LNCAP (cell line): ENCODE results near the gene AKR1C2.

Experiments used
- TF ChIP-seq, protein P1 (sequence below): fragments of 450-650 bp; IDR thresholded peaks from 2 replicates; pipeline ENCODE4 v1.5.1; 2017; ENCODE audit warnings: mild to moderate bottlenecking

The AKR1C2 gene

DNA sequence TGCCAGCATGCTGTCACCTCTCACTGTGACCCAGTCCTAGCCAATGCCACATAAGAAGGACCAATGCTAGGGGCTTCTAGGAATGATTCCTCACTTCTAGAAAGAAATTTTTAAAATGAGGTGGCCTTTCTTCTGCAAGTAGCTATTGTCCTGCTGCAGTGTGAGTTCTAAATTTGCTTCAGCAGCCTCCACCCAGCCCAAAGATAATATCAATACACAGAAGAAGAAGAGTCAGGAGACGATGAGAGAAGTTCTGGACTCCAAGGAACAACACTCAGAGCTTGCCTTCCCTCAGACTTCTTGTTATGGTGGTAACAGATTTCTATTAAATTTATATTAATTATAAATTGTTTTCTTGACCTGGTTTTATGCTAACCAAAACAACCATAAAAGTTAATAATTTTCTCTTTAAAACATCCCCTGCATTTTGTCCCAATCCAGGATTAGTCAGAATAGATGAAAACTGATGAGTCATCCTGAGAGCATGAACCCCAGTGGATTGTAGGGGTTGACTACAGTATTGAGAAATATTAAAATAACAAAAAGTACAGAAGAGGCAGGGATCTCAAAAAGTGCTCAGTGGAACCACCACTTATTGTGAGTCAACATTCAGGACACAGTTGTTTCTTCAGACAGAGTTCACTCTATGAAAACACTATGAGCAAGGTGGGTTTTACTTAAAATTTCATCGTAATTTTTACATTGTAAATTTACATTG is 29.6 kb upstream of the AKR1C2 start:
- TF ChIP-seq, protein P1, sequence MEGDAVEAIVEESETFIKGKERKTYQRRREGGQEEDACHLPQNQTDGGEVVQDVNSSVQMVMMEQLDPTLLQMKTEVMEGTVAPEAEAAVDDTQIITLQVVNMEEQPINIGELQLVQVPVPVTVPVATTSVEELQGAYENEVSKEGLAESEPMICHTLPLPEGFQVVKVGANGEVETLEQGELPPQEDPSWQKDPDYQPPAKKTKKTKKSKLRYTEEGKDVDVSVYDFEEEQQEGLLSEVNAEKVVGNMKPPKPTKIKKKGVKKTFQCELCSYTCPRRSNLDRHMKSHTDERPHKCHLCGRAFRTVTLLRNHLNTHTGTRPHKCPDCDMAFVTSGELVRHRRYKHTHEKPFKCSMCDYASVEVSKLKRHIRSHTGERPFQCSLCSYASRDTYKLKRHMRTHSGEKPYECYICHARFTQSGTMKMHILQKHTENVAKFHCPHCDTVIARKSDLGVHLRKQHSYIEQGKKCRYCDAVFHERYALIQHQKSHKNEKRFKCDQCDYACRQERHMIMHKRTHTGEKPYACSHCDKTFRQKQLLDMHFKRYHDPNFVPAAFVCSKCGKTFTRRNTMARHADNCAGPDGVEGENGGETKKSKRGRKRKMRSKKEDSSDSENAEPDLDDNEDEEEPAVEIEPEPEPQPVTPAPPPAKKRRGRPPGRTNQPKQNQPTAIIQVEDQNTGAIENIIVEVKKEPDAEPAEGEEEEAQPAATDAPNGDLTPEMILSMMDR: no peak

DNA sequence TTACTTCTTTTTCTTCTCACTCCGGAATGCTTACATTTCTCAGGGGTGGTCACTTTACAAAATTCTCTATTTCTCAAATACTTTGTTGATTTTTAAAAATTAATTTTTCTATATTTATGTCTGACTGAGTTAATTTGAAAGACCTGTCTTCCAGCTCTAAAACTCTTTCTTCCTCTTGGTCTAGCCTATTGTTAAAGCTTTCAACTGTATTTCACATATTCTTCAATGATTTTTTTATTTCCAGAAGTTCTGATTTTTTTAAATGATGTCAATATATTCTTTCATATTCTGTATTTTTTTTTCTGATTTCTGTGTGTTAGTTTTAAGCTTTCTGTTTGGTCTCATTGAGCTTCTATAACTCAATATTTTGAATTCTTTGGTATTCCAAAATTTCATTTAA is 27.3 kb upstream of the AKR1C2 start:
- TF ChIP-seq, protein P1: no peak

- TF ChIP-seq, protein P1: no peak
Measured at GRCh38 chr10:5023177-5023805, 19.6 kb upstream of the AKR1C2 start.

DNA sequence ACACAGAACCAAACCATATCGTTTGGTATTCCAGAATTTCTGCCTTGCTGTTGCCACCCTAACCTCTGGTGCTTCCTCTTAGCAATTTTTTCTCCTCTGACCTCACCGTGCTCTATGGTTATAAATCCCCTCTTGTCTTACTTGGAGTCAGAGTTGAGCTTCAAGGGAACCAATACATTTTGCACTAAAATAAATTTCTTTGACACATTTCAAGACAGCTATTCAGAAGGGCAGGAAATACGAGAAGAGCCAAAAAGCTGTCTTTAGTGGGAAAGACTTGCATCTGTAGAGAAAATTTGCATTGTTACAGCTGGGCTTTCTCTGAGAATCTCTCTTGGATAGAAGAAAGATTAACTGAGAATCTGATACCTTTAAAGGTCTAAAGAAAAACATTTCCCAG is 14.5 kb upstream of the AKR1C2 start:
- TF ChIP-seq, protein P1: no peak

DNA sequence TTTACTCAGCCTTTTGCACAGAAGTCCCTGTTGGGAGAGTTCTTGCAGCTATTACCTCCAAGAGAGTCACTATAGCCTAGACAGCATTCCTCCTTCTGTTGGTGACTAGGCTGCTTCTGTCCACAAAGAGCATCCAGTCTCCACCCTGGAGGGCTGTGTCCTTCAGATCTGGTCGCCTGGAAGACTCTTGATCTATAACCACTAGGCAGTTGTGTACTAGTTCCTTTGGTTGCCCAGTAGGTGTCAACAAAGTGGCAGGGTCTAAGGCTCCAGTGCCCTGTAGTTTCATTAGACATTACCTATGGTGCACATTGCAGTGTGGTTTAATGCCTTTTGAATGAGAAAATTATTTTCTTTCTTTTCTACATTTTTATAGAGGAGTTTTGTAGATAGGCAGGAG is 11.3 kb upstream of the AKR1C2 start:
- TF ChIP-seq, protein P1: peak; percentile 25; the same call in 1 of the 2 replicates

DNA sequence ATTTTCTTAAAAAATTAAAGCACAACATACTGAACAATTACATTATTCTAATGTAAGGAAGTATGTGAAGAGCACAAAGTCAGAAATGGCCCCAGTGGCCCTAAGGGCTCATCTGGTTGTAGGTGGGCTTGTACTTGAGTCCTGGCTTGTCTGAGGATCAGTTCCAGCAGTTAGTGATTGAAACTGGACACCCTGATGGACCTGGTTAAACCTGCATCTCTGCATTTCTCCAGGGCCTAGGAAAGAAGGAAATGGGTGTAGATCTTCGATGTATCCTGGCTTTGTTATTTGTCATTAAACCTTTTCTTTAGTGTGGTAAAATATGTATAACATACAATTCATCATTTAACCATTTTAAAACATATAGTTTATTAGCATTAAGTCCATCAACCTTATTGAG is 9.7 kb upstream of the AKR1C2 start:
- TF ChIP-seq, protein P1: no peak

GRCh38 chr10:5012595-5012994 is 8.9 kb upstream of the AKR1C2 start:
- TF ChIP-seq, protein P1: no peak
